Left ventricle myocardium inferior (tissue), 1 donor: ENCODE data around the gene MS4A5. TPM values are rescaled to one million over a fixed set of nuclear protein-coding genes. Genes with fewer than 3 reads are reported as not detected.

Experiments used
- DNase-seq: peaks from one replicate; pipeline ENCODE4 v3.0.0-alpha.2; 2020
- H3K27ac ChIP-seq: fragments of 200-600 bp; replicated peaks from 2 replicates; pipeline ENCODE4 v1.8.0; 2021
- H3K27me3 ChIP-seq: fragments of 200-600 bp; 2 replicates; pipeline ENCODE4 v1.8.0; 2021; ENCODE audit warnings: low read depth
- H3K36me3 ChIP-seq: fragments of 200-600 bp; 2 replicates; pipeline ENCODE4 v1.8.0; 2021
- H3K4me1 ChIP-seq: fragments of 200-600 bp; 2 replicates; pipeline ENCODE4 v1.8.0; 2021
- H3K4me3 ChIP-seq: fragments of 200-600 bp; 2 replicates; pipeline ENCODE4 v1.8.0; 2021; ENCODE audit warnings: mild to moderate bottlenecking, moderate library complexity
- H3K9me3 ChIP-seq: fragments of 200-600 bp; replicated peaks from 2 replicates; pipeline ENCODE4 v1.8.0; 2021
- CTCF ChIP-seq: fragments of 200-600 bp; IDR thresholded peaks from 2 replicates; pipeline ENCODE4 v1.8.0; 2021; ENCODE audit warnings: antibody characterized with exemption, mild to moderate bottlenecking, borderline replicate concordance
- intact Hi-C: fragments of 100-400 bp; cut with micrococcal nuclease; formaldehyde crosslinking; loops from one replicate; pipeline ENCODE4 v1.11.0; 2022
- total RNA-seq: library from RNA; stranded (reverse); fragmentation: NEBNext Ultra II Directional; extraction: Animal tissue kit (Norgen Biotek cat#: 25700); gene quantifications from one replicate; pipeline ENCODE4 v1.2.1, GENCODE V29; 2021
- donor health status: DM: no; HTN: yes; CAD: no; lungs with severe emphysema.

MS4A5 gene
- total RNA-seq, 1 donor from 2014 or later = not detected

GRCh38 chr11:60469723-60470122 is 40.4 kb downstream of the MS4A5 start:
- H3K4me1 ChIP-seq = no peaks in the 10 kb centered on the region
- H3K4me3 ChIP-seq = no peak overlapping the region
- H3K36me3 ChIP-seq = no peaks in the 10 kb centered on the region
- DNase-seq = no peak
- intact Hi-C loops = no loop called here
- no peak for TF ChIP-seq CTCF
- peaks cover 4% of the 10 kb centered on the region for H3K9me3 ChIP-seq
- no peak overlapping the region for H3K27ac ChIP-seq
- no peaks in the 10 kb centered on the region for H3K27me3 ChIP-seq

DNA sequence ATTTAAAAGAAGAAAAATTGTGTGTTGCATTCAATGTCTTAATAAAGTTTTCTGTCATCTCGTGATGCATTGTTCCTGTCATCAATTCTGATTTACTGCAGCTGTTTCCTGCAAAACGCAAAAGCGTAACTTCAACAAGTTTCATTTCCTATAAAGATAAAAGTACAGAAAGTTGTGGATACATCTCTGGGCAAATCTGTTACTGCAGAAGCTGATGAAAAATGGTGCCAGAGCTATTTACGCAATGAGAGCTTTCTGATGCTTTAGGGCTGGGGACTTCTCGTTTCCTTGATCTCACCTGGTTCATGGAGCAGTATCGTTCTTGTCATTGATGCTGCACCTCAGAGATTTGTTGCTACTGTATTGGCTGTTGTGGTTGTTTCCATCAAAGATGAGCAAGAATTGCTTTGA is 47.7 kb downstream of the MS4A5 start:
- Histone ChIP-seq H3K4me1 (no peaks in the 10 kb centered on the region), H3K27ac (no peak overlapping the region), H3K9me3 (peaks cover 6% of the 10 kb centered on the region), H3K4me3 (no peak overlapping the region), H3K27me3 (no peaks in the 10 kb centered on the region), H3K36me3 (no peaks in the 10 kb centered on the region)
- DNase-seq = no peak
- TF ChIP-seq CTCF = no peak
- intact Hi-C loops = no loop called here

GRCh38 chr11:60482361-60482760 is 53.0 kb downstream of the MS4A5 start:
- H3K4me1 ChIP-seq = no peaks in the 10 kb centered on the region
- H3K36me3 ChIP-seq = no peaks in the 10 kb centered on the region
- no peaks in the 10 kb centered on the region for H3K27me3 ChIP-seq
- no peaks in the 10 kb centered on the region for H3K9me3 ChIP-seq
- H3K27ac ChIP-seq = no peak overlapping the region
- intact Hi-C loops = no loop called here
- no peak for DNase-seq
- TF ChIP-seq CTCF = no peak
- no peak overlapping the region for H3K4me3 ChIP-seq

DNA sequence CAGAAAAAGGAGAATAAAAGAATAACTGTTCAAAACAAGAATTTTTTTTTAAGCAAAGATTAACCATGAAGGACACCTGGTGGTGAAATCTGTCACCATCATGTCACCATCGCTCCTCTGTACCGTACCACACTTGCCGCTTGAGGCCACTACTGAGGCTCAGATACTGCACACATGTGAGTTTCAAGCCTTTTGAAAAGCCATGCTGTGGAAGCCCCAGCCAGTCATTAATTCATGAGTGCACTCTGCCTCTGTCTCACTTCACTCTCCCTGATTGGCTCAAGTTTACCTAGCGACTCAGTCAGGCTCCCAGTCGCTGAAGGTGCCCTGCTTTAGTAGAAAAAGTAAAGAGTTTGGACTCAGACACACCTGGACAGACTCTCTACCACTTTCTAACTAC is 56.6 kb downstream of the MS4A5 start:
- no peaks in the 10 kb centered on the region for H3K36me3 ChIP-seq
- intact Hi-C loops = no loop called here
- no peaks in the 10 kb centered on the region for H3K4me1 ChIP-seq
- no peak overlapping the region for H3K27ac ChIP-seq
- no peak for DNase-seq
- no peak overlapping the region for H3K4me3 ChIP-seq
- no peaks in the 10 kb centered on the region for H3K27me3 ChIP-seq
- no peak for TF ChIP-seq CTCF
- no peaks in the 10 kb centered on the region for H3K9me3 ChIP-seq

DNA sequence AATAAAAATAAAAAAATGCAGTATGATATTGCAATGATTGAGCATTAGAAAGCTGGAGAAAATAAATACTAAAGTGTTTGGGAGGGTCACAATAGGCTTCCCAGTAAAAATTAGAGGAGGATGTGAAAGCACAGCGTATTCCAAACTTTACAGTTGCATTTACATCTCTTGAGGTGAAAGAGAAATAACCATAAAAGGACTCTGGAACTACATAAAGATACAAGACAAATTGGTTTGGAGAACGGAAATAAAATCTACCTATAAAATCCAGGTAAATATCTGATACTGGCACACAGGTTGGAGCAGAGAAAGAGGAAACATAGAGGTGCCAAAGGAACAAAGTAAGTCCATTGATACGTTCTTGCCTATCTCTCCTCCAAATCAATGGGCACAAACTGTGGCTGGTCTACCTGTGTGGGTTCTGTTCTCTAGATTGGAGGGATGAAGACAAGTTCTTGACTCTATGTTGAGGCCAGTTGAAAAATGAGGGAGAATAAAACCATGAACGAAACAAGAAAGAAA is 63.2 kb downstream of the MS4A5 start, which contains the start of gene MS4A12:
MS4A12 (plus strand) TSS at position 291 of the 522 bp plus-strand sequence. CDS start 4,541 bp downstream, outside the sequence.
- TF ChIP-seq CTCF = no peak
- Histone ChIP-seq H3K4me1 (no peaks in the 10 kb centered on the region), H3K27me3 (no peaks in the 10 kb centered on the region), H3K27ac (no peak within 1 kb of the TSS), H3K4me3 (no peak within 1 kb of the TSS), H3K36me3 (no peaks in the 10 kb centered on the region), H3K9me3 (no peaks in the 10 kb centered on the region)
- intact Hi-C loops = no loop called here
- DNase-seq = no peak
